H9 (cell line): ENCODE measurements around the gene LHFPL6. TPM values are rescaled to one million over a fixed set of nuclear protein-coding genes. Genes with fewer than 3 reads are reported as not detected.

Source experiments
- DNase-seq: peaks from one replicate; pipeline ENCODE4 v3.0.0-alpha.2; 2017
- H2AFZ ChIP-seq: one replicate; pipeline ENCODE4 v1.6.1; 2013; ENCODE audit warnings: mild to moderate bottlenecking, low read length, control low read depth, moderate library complexity
- H2AK5ac ChIP-seq: 2 replicates; pipeline ENCODE4 v1.6.1; 2013; ENCODE audit warnings: low read length, control low read depth, mixed read lengths; ENCODE audit not compliant: insufficient read length
- H2BK120ac ChIP-seq: one replicate; pipeline ENCODE4 v1.6.1; 2013; ENCODE audit warnings: low read depth, mild to moderate bottlenecking, low read length, control low read depth, inconsistent platforms; ENCODE audit not compliant: poor library complexity, severe bottlenecking
- H2BK12ac ChIP-seq: 2 replicates; pipeline ENCODE4 v1.6.1; 2013; ENCODE audit warnings: low read length, control low read depth, mixed read lengths, low read depth; ENCODE audit not compliant: insufficient read length
- H2BK15ac ChIP-seq: 2 replicates; pipeline ENCODE4 v1.6.1; 2013; ENCODE audit warnings: low read depth, low read length, control low read depth
- H2BK20ac ChIP-seq: one replicate; pipeline ENCODE4 v1.6.1; 2013; ENCODE audit warnings: low read depth, mild to moderate bottlenecking, low read length, control low read depth, inconsistent platforms; ENCODE audit not compliant: poor library complexity, severe bottlenecking
- H2BK5ac ChIP-seq: 2 replicates; pipeline ENCODE4 v1.6.1; 2013; ENCODE audit warnings: low read length, control low read depth, mixed read lengths; ENCODE audit not compliant: insufficient read length
- H3K14ac ChIP-seq: 2 replicates; pipeline ENCODE4 v1.6.1; 2013; ENCODE audit warnings: low read length, control low read depth; ENCODE audit not compliant: insufficient read depth
- H3K18ac ChIP-seq: 2 replicates; pipeline ENCODE4 v1.6.1; 2013; ENCODE audit warnings: low read depth, mild to moderate bottlenecking, mixed read lengths, low read length, control low read depth; ENCODE audit not compliant: insufficient read length
- H3K23ac ChIP-seq: 2 replicates; pipeline ENCODE4 v1.6.1; 2013; ENCODE audit warnings: low read length, control low read depth, mixed read lengths, low read depth; ENCODE audit not compliant: insufficient read length
- H3K23me2 ChIP-seq: 2 replicates; pipeline ENCODE4 v1.6.1; 2013; ENCODE audit warnings: low read depth, mild to moderate bottlenecking, mixed read lengths, low read length, control low read depth; ENCODE audit not compliant: insufficient read length, poor library complexity, severe bottlenecking
- H3K27ac ChIP-seq: 2 replicates; pipeline ENCODE4 v1.5.1; 2013; ENCODE audit warnings: low read length, control low read depth, mixed read lengths, low read depth; ENCODE audit not compliant: insufficient read length
- H3K27me3 ChIP-seq: 2 replicates; pipeline ENCODE4 v1.6.1; 2013; ENCODE audit warnings: low read length, control low read depth, inconsistent platforms; ENCODE audit not compliant: insufficient read depth
- H3K4ac ChIP-seq: 2 replicates; pipeline ENCODE4 v1.6.1; 2013; ENCODE audit warnings: low read depth, mild to moderate bottlenecking, control low read depth, inconsistent platforms, low read length, moderate library complexity
- H3K4me1 ChIP-seq: 2 replicates; pipeline ENCODE4 v1.6.1; 2013; ENCODE audit warnings: low read length, control low read depth, inconsistent platforms; ENCODE audit not compliant: insufficient read depth
- H3K4me2 ChIP-seq: 2 replicates; pipeline ENCODE4 v1.6.1; 2013; ENCODE audit warnings: low read length, control low read depth, mixed read lengths; ENCODE audit not compliant: insufficient read length, insufficient read depth
- H3K56ac ChIP-seq: 2 replicates; pipeline ENCODE4 v1.6.1; 2013; ENCODE audit warnings: low read depth, mild to moderate bottlenecking, mixed read lengths, low read length, control low read depth; ENCODE audit not compliant: insufficient read length
- H3K79me1 ChIP-seq: 2 replicates; pipeline ENCODE4 v1.6.1; 2013; ENCODE audit warnings: low read depth, mild to moderate bottlenecking, moderate library complexity, low read length, control low read depth, inconsistent platforms; ENCODE audit not compliant: insufficient read depth, poor library complexity, severe bottlenecking
- H3K79me2 ChIP-seq: 2 replicates; pipeline ENCODE4 v1.6.1; 2013; ENCODE audit warnings: low read length, control low read depth, inconsistent platforms; ENCODE audit not compliant: insufficient read depth
- H3K9ac ChIP-seq: 2 replicates; pipeline ENCODE4 v1.6.1; 2013; ENCODE audit warnings: low read length, control low read depth, mixed read lengths; ENCODE audit not compliant: insufficient read length; ENCODE audit errors: extremely low read depth
- H3K9me3 ChIP-seq: one replicate; pipeline ENCODE4 v1.6.1; 2013; ENCODE audit warnings: low read depth, low read length, inconsistent platforms; ENCODE audit not compliant: control insufficient read depth
- H3T11ph ChIP-seq: one replicate; pipeline ENCODE4 v1.6.1; 2013; ENCODE audit warnings: mild to moderate bottlenecking, low read length, control low read depth, inconsistent platforms
- H4K20me1 ChIP-seq: one replicate; pipeline ENCODE4 v1.6.1; 2013; ENCODE audit not compliant: control insufficient read depth, insufficient read length, insufficient read depth
- H4K5ac ChIP-seq: 2 replicates; pipeline ENCODE4 v1.6.1; 2013; ENCODE audit warnings: low read depth, mild to moderate bottlenecking, mixed read lengths, low read length, control low read depth; ENCODE audit not compliant: insufficient read length
- H4K8ac ChIP-seq: replicated peaks from 2 replicates; pipeline ENCODE4 v1.6.1; 2013; ENCODE audit warnings: low read length, control low read depth, mixed read lengths, low read depth; ENCODE audit not compliant: insufficient read length
- H4K91ac ChIP-seq: 2 replicates; pipeline ENCODE4 v1.6.1; 2013; ENCODE audit warnings: low read depth, mild to moderate bottlenecking, moderate library complexity, mixed read lengths, low read length, control low read depth; ENCODE audit not compliant: insufficient read length
- H3K27ac Mint-ChIP-seq, 3 experiments: 2 replicates in 2 of 3; 3 replicates in 1 of 3; pipeline ENCODE4 v1.8.0; 2020 to 2021; ENCODE audit warnings: mixed read lengths in 3 of 3, mild to moderate bottlenecking in 1 of 3, moderate library complexity in 1 of 3
- H3K27me3 Mint-ChIP-seq: 2 replicates; pipeline ENCODE4 v1.8.0; 2021; ENCODE audit warnings: low read depth, mild to moderate bottlenecking, moderate library complexity, mixed read lengths
- H3K36me3 Mint-ChIP-seq, 3 experiments: 2 replicates in 2 of 3; 3 replicates in 1 of 3; pipeline ENCODE4 v1.8.0; 2020 to 2021; ENCODE audit warnings: low read depth in 3 of 3, mixed read lengths in 3 of 3; ENCODE audit not compliant: insufficient read depth in 1 of 3
- H3K4me1 Mint-ChIP-seq, 2 experiments: 2 replicates each; pipeline ENCODE4 v1.8.0; 2020; ENCODE audit warnings: mixed read lengths in 2 of 2
- H3K4me3 Mint-ChIP-seq, 2 experiments: 2 replicates in 1 of 2; 3 replicates in 1 of 2; pipeline ENCODE4 v1.8.0; 2020 to 2021; ENCODE audit warnings: mild to moderate bottlenecking in 2 of 2, mixed read lengths in 2 of 2, moderate library complexity in 1 of 2
- H3K9me3 Mint-ChIP-seq, 2 experiments: 2 replicates in 1 of 2; 3 replicates in 1 of 2; pipeline ENCODE4 v1.8.0; 2020; ENCODE audit warnings: mild to moderate bottlenecking in 2 of 2, mixed read lengths in 2 of 2, moderate library complexity in 1 of 2
- WGBS: extraction: QIAGEN DNeasy Blood & Tissue Kit; methylation state at CpG from one replicate; pipeline ENCODE4 v1.1.7; 2013; ENCODE audit warnings: missing lambda C conversion rate, low lambda C conversion rate, mixed read lengths; ENCODE audit not compliant: insufficient read length; ENCODE audit errors: extremely low coverage; 5-methylcytosine and 5-hydroxymethylcytosine counted together
- total RNA-seq: library from RNA; stranded (reverse); gene quantifications from 2 replicates; pipeline ENCODE4 v1.2.1, GENCODE V29; 2021
- TF ChIP-seq, protein P1 (sequence below): fragments of 200-600 bp; sonication (generic); conservative IDR thresholded peaks from 3 replicates; pipeline ENCODE4 v1.8.0; 2021; ENCODE audit warnings: antibody characterized with exemption, mild to moderate bottlenecking

The LHFPL6 gene
- total RNA-seq, 1 experiment from 2014 or later, result 3.5 TPM

DNA sequence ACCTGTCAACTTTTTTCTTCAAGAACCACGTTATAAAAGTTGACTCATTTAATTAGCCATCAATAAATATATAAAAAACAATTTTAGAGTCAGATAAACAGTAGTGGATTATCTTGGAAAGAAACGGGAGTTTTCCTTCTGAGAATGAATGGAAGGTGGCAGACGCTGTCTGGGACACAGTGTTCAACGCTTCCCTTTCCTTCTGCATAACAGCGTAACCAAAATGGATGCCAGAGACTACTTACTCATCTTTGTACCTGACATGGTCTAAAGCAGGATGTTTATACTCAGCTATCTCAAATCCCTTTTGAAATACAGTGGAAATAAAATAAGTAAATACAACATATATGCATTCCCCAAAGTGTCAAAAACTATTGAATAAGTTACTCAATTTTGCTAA, 195.2 kb downstream of the LHFPL6 start:
- Histone ChIP-seq H3K79me2 (no peaks in the 10 kb centered on the region), H3K9me3 (no peaks in the 10 kb centered on the region), H3K27ac (no peak overlapping the region), H4K8ac (no peak overlapping the region), H3K23ac (no peak overlapping the region), H3K18ac (no peak overlapping the region), H3T11ph (no peak overlapping the region), H4K20me1 (no peaks in the 10 kb centered on the region), H3K56ac (no peak overlapping the region), H2BK120ac (no peak overlapping the region), H4K91ac (no peak overlapping the region), H2AFZ (no peak overlapping the region), H3K9ac (no peak overlapping the region), H3K27me3 (no peaks in the 10 kb centered on the region), H3K14ac (no peak overlapping the region), H3K4ac (no peak overlapping the region), H2BK20ac (no peak overlapping the region), H4K5ac (no peak overlapping the region), H2BK5ac (no peak overlapping the region), H3K79me1 (no peaks in the 10 kb centered on the region), H2BK12ac (no peak overlapping the region), H2BK15ac (no peak overlapping the region), H3K4me1 (peaks cover 6% of the 10 kb centered on the region; the same call in 1 of the 2 replicates), H3K23me2 (no peaks in the 10 kb centered on the region), H2AK5ac (no peak overlapping the region), H3K4me2 (no peak overlapping the region)
- H3K27ac Mint-ChIP-seq, result no peak overlapping the region
- WGBS, result no CpG with 5 or more reads among the region's 5 CpGs
- H3K4me1 Mint-ChIP-seq, result peaks cover 38 to 47% of the 10 kb centered on the region in 2 experiments
- H3K4me3 Mint-ChIP-seq, result no peak overlapping the region
- H3K27me3 Mint-ChIP-seq, result peaks cover 7% of the 10 kb centered on the region
- TF ChIP-seq, protein P1, sequence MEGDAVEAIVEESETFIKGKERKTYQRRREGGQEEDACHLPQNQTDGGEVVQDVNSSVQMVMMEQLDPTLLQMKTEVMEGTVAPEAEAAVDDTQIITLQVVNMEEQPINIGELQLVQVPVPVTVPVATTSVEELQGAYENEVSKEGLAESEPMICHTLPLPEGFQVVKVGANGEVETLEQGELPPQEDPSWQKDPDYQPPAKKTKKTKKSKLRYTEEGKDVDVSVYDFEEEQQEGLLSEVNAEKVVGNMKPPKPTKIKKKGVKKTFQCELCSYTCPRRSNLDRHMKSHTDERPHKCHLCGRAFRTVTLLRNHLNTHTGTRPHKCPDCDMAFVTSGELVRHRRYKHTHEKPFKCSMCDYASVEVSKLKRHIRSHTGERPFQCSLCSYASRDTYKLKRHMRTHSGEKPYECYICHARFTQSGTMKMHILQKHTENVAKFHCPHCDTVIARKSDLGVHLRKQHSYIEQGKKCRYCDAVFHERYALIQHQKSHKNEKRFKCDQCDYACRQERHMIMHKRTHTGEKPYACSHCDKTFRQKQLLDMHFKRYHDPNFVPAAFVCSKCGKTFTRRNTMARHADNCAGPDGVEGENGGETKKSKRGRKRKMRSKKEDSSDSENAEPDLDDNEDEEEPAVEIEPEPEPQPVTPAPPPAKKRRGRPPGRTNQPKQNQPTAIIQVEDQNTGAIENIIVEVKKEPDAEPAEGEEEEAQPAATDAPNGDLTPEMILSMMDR, result no peak
- H3K36me3 Mint-ChIP-seq, result no peaks in the 10 kb centered on the region
- DNase-seq, result no peak
- no peaks in the 10 kb centered on the region; a peak in 1 of 5 replicates for H3K9me3 Mint-ChIP-seq
